SK-N-SH (cell line): ENCODE data around the gene PAMR1. TPM values are rescaled to one million over a fixed set of nuclear protein-coding genes. Genes with fewer than 3 reads are reported as not detected.

Source experiments
- CTCF ChIA-PET: fragments of 300-600, 350-600 bp; formaldehyde crosslinking; extraction: SDS; loops from one replicate; lab custom pipeline; 2021; lab: Yijun Ruan, JAX
- POLR2A ChIA-PET: fragments of 350-600 bp; sonication (Branson Sonifier 250); formaldehyde crosslinking; extraction: SDS; loops from one replicate; lab custom pipeline; 2020; ENCODE audit warnings: antibody characterized with exemption, inconsistent platforms; lab: Yijun Ruan, JAX
- DNase-seq: peaks from one replicate; pipeline ENCODE4 v3.0.0; 2012
- H2AFZ ChIP-seq: fragments of 200-600 bp; sonication (generic); 2 replicates; pipeline ENCODE4 v1.8.1; 2016; ENCODE audit warnings: antibody characterized with exemption, mild to moderate bottlenecking, low read depth
- H3F3A ChIP-seq: fragments of 200-600 bp; sonication (generic); replicated peaks from 2 replicates; pipeline ENCODE3; 2016; ENCODE audit warnings: antibody characterized with exemption, mild to moderate bottlenecking; ENCODE audit not compliant: insufficient read depth
- H3K27ac ChIP-seq, 2 experiments: fragments of 200-500 bp in 1 of 2; fragments of 200-600 bp in 1 of 2; sonication (Bioruptor generic) in 1 of 2; sonication (generic), shearing (Covaris generic) in 1 of 2; 2 replicates each; pipeline versions ENCODE4 v1.5.1 to v1.6.1; 2014 to 2016; ENCODE audit warnings: low read depth in 2 of 2, inconsistent platforms in 1 of 2, low read length in 1 of 2, mild to moderate bottlenecking in 1 of 2, mixed read lengths in 1 of 2
- H3K27me3 ChIP-seq: fragments of 200-600 bp; sonication (generic), shearing (Covaris generic); 2 replicates; pipeline ENCODE4 v1.6.1; 2016; ENCODE audit warnings: mixed run types; ENCODE audit not compliant: insufficient read depth
- H3K36me3 ChIP-seq, 2 experiments: fragments of 200-500 bp in 1 of 2; fragments of 200-600 bp in 1 of 2; sonication (Bioruptor generic) in 1 of 2; sonication (generic) in 1 of 2; replicated peaks in 1 of 2; 2 replicates each; pipeline versions ENCODE3 to v1.5.1; 2014 to 2016; ENCODE audit warnings: low read length in 1 of 2, mild to moderate bottlenecking in 1 of 2; ENCODE audit not compliant: insufficient read depth in 2 of 2, control insufficient read depth in 1 of 2
- H3K4me1 ChIP-seq, 2 experiments: fragments of 200-500 bp in 1 of 2; fragments of 200-600 bp in 1 of 2; sonication (Bioruptor generic) in 1 of 2; sonication (generic), shearing (Covaris generic) in 1 of 2; 2 replicates each; pipeline versions ENCODE4 v1.5.1 to v1.6.1; 2014 to 2016; ENCODE audit warnings: low read depth in 1 of 2, low read length in 1 of 2, mixed run types in 1 of 2; ENCODE audit not compliant: insufficient read depth in 2 of 2, control insufficient read depth in 1 of 2
- H3K4me2 ChIP-seq: fragments of 200-600 bp; sonication (generic), shearing (Covaris generic); 2 replicates; pipeline ENCODE4 v1.6.1; 2017; ENCODE audit warnings: mixed run types
- H3K4me3 ChIP-seq, 2 experiments: fragments of 200-500 bp in 1 of 2; fragments of 200-600 bp in 1 of 2; sonication (Bioruptor generic) in 1 of 2; sonication (generic), shearing (Covaris generic) in 1 of 2; 2 replicates each; pipeline versions ENCODE4 v1.5.1 to v1.8.1; 2014 to 2016; ENCODE audit warnings: low read depth in 2 of 2, inconsistent platforms in 1 of 2, low read length in 1 of 2, mild to moderate bottlenecking in 1 of 2, mixed read lengths in 1 of 2, moderate library complexity in 1 of 2
- H3K79me2 ChIP-seq: fragments of 200-600 bp; sonication (generic); 2 replicates; pipeline ENCODE4 v1.8.1; 2017; ENCODE audit warnings: mild to moderate bottlenecking; ENCODE audit not compliant: insufficient read depth
- H3K9ac ChIP-seq: fragments of 200-600 bp; sonication (generic); 2 replicates; pipeline ENCODE4 v1.6.1; 2017; ENCODE audit warnings: mixed run types
- H3K9me2 ChIP-seq: fragments of 200-600 bp; sonication (generic); 2 replicates; pipeline ENCODE4 v1.6.1; 2017; ENCODE audit warnings: mixed run types
- H3K9me3 ChIP-seq: fragments of 200-600 bp; sonication (generic); 2 replicates; pipeline ENCODE4 v1.6.1; 2017; ENCODE audit warnings: mixed run types, mild to moderate bottlenecking, moderate library complexity
- H4K20me1 ChIP-seq: fragments of 200-600 bp; sonication (generic); 2 replicates; pipeline ENCODE4 v1.6.1; 2017; ENCODE audit warnings: mild to moderate bottlenecking, mixed run types; ENCODE audit not compliant: insufficient read depth
- CTCF ChIP-seq: fragments of 200-600 bp; sonication (generic); IDR thresholded peaks from 2 replicates; pipeline ENCODE4 v1.6.1; 2017; ENCODE audit warnings: antibody characterized with exemption, mild to moderate bottlenecking, moderate library complexity
- ELF1 ChIP-seq: IDR thresholded peaks from 2 replicates; pipeline ENCODE4 v1.4.0; 2012
- EZH2phosphoT487 ChIP-seq: fragments of 200-600 bp; sonication (generic); IDR thresholded peaks from 2 replicates; pipeline ENCODE4 v1.6.1; 2017; ENCODE audit warnings: low read depth, mixed run types, mild to moderate bottlenecking, antibody characterized with exemption, moderate library complexity, borderline replicate concordance
- FOSL2 ChIP-seq: IDR thresholded peaks from 2 replicates; pipeline ENCODE4 v1.4.0; 2012; ENCODE audit warnings: low read depth, mild to moderate bottlenecking, moderate library complexity, borderline replicate concordance
- IRF3 ChIP-seq: fragments of 150-350 bp; IDR thresholded peaks from 2 replicates; pipeline ENCODE4 v1.6.1; 2016; ENCODE audit warnings: mild to moderate bottlenecking, low read depth, low read length
- REST ChIP-seq: IDR thresholded peaks from 2 replicates; pipeline ENCODE4 v1.6.1; 2012; ENCODE audit warnings: mild to moderate bottlenecking, low read depth, low read length, moderate library complexity
- TEAD4 ChIP-seq: IDR thresholded peaks from 2 replicates; pipeline ENCODE4 v1.4.0; 2012; ENCODE audit warnings: mild to moderate bottlenecking, borderline replicate concordance; ENCODE audit not compliant: insufficient read depth
- YY1 ChIP-seq: IDR thresholded peaks from 2 replicates; pipeline ENCODE4 v1.4.0; 2012; ENCODE audit warnings: low read depth, mild to moderate bottlenecking
- WGBS: methylation state at CpG from one replicate; pipeline ENCODE4 v1.1.6; 2017; ENCODE audit warnings: low lambda C conversion rate; 5-methylcytosine and 5-hydroxymethylcytosine counted together
- polyA plus RNA-seq, 3 experiments: library from polyadenylated mRNA; depleted of rRNA; stranded (reverse); fragments of >200 nt; gene quantifications; 2 replicates each; pipeline ENCODE4 v1.2.3, GENCODE V29; 2012

The PAMR1 gene
- polyA plus RNA-seq, 1 of the 3 experiments (the other 2 are of a cell fraction) = 0.31 TPM

GRCh38 chr11:35413598-35413997 is 111.8 kb downstream of the PAMR1 start:
- H3K27me3 ChIP-seq = peaks cover 44% of the 10 kb centered on the region

More at GRCh38 chr11:35413598-35413997, 111.8 kb downstream of the PAMR1 start:
- Histone ChIP-seq H3K36me3 (no peaks in the 10 kb centered on the region), H3K4me3 (no peak overlapping the region), H4K20me1 (no peaks in the 10 kb centered on the region), H3K79me2 (no peaks in the 10 kb centered on the region), H2AFZ (no peak overlapping the region), H3K9me3 (no peaks in the 10 kb centered on the region), H3F3A (no peaks in the 10 kb centered on the region), H3K9ac (no peak overlapping the region), H3K9me2 (no peaks in the 10 kb centered on the region), H3K4me2 (no peak overlapping the region), H3K27ac (no peak overlapping the region), H3K4me1 (no peaks in the 10 kb centered on the region)
- no peak for DNase-seq
- TF ChIP-seq FOSL2 (no peak), YY1 (no peak), EZH2phosphoT487 (no peak), CTCF (no peak), ELF1 (no peak), REST (no peak), IRF3 (no peak), TEAD4 (no peak)
- ChIA-PET CTCF (interaction anchor here (1.4 to 4.5 kb wide), 6 partner anchors 10 to 491 kb away, joined by 3 to 59 read pairs (median 13); no protein-coding TSS in a partner anchor), POLR2A (no interaction called here)
- WGBS = 49% methylated on average over 2 of the region's 3 CpGs
